Measurements from ENCODE around the gene USF2.

The USF2 gene

GRCh38 chr19:35301961-35302360 lies 33.2 kb downstream of the USF2 start:
- DNase-seq (ENCODE audit: low read depth): no peak

- DNase-seq (ENCODE audit: low read depth): no peak
These were observed 33.7 kb downstream of the USF2 start for GRCh38 chr19:35302446-35302845.

- no peak for DNase-seq (ENCODE audit: low read depth)
These were observed 34.7 kb downstream of the USF2 start for GRCh38 chr19:35303357-35303915.

DNA sequence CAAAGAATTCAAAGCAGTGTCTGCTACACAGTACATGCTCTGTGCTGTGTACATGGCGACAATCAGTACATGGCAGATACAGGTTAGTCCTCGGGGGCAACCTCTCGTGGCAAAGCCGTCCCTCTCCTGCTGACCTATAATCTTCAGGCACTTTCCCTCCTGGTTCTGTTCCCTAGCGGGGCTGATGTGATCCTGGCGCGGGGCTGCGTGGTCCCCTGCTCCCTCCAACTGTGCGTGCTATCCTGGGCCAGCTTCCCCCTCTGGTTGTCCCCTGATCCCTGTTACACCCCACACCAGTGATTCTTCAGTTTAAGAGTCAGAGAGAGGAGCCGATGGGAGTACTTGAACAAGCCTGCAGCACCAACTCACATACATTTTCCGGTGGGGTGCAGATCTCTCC lies 35.3 kb downstream of the USF2 start:
- DNase-seq (ENCODE audit: low read depth): no peak

DNA sequence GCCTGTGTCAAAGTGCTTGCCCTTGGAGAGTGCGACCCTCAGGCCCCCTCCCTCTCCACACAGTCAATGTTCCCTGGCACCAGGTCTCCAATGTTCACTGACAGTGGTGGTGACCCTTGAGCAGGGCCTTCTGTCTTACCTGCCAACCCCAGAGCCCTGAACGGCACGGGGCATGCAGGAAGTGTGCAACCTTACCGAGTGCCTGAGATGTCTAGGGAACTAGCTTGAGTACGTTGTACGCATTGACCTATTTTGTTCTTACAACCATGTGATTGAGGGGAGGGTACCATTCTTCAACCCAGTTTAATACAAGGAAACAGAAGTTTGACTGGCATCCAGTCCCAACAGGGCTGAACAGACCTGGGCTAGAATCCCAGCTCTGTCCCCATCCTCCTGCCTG lies 36.4 kb downstream of the USF2 start:
- DNase-seq (ENCODE audit: low read depth): no peak

- no peak for DNase-seq (ENCODE audit: low read depth)
These were observed 37.9 kb downstream of the USF2 start for GRCh38 chr19:35306473-35307246.

GRCh38 chr19:35307931-35308330 lies 39.2 kb downstream of the USF2 start:
- DNase-seq (ENCODE audit: low read depth): no peak

GRCh38 chr19:35308910-35309309 lies 40.1 kb downstream of the USF2 start:
- DNase-seq (ENCODE audit: low read depth): no peak

DNA sequence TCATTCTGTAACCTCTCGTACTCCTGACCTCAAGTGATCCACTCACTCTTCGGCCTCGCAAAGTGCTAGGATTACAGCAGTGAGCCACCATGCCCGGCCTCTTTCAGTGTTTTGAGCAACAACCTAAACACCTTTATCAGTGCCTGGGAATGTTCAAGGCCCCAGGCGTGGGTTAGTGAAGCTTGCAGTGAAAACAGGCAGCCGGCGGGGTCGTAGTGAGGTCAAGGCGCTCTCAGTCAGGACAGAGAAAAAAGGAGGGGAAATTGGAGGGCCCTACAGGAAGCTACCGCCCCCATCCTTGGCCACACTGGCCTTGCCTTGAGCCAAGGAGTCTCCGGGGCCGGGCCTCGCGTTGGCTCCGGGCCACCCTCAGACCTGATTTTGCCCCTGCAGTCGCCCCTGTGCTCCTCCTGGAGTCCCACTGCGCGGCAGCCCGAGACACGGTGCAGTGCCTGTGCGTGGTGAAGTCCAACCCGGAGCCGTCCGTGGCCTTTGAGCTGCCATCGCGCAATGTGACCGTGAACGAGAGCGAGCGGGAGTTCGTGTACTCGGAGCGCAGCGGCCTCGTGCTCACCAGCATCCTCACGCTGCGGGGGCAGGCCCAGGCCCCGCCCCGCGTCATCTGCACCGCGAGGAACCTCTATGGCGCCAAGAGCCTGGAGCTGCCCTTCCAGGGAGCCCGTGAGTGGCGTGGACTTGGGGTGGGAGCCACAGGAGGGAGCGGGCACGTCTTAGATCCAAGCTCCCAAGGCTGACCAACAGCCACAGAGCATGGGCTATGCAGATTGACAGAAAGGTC lies 40.9 kb downstream of the USF2 start:
- no peak for DNase-seq (ENCODE audit: low read depth)

DNA sequence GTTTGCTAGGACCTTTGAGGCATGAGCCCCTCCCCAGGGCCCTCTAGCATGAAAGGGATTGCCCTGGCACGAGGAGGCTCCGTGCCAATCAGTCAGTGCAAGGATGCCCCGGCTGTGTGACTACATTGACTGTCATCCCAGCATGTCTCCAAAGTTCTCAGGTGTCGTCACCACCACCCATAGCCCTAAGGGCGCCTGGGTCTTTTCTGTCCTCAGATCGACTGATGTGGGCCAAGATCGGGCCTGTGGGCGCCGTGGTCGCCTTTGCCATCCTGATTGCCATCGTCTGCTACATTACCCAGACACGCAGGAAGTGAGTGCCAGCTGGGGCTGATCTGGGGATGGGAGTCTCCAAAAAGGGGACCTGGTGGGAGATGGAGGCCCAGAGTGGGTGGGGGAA lies 41.6 kb downstream of the USF2 start:
- DNase-seq (ENCODE audit: low read depth): no peak

- no peak for DNase-seq (ENCODE audit: low read depth)
These were observed 42.2 kb downstream of the USF2 start for GRCh38 chr19:35310811-35311465.

DNA sequence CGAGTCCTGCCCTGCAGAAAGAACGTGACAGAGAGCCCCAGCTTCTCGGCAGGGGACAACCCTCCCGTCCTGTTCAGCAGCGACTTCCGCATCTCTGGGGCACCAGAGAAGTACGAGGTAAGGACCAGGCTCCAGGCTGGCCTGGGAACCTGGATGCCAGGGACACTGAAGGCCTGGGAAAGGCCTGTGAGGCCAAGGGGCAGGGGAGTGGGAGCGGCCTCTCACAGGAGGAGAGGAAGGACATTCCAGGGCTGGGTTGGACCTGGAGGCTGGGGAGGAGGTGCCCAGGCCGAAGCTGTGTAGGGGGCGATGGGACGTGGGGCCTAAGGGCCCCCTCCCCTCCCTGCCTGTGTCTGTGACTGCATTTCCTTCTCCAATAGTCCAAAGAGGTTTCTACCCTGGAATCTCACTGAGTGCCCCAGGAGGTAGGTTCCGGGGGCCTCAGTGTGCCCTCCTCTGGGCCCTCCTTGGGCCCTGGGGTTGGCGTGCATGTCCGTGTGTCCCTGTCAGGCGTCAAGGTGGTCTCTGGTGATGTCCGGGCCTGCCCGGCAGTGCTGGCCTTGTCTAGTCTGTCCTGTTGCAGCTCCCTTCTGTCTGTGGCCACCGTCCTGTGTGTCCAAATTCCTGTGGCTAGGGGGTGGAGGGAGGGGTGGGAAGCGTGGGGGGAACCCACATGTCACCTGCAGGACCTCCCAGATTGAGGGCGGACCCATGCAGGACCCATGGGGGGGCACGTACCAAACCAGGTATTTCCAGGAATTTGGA lies 43.3 kb downstream of the USF2 start:
- DNase-seq (ENCODE audit: low read depth): no peak

DNA sequence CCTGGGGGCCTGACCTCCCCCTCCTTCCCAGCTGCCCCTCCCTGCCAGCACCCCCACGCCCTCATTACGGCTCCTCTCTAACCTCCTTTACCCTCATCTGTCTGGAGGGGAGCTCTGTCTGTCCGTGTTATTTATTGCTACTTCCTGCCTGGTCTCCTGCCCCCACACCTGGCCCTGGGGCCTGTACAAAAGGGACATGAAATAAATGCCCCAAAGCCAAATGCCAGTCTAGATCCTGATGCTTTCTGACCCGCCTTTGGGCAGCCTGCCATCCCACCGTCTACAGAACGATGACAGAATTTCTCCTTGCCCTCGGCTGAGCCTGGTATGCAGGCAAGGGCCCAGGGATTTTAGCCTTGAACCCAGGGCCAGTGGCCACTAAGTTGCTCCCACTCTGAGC lies 44.8 kb downstream of the USF2 start:
- no peak for DNase-seq (ENCODE audit: low read depth)

GRCh38 chr19:35314031-35314430 lies 45.3 kb downstream of the USF2 start:
- no peak for DNase-seq (ENCODE audit: low read depth)

DNA sequence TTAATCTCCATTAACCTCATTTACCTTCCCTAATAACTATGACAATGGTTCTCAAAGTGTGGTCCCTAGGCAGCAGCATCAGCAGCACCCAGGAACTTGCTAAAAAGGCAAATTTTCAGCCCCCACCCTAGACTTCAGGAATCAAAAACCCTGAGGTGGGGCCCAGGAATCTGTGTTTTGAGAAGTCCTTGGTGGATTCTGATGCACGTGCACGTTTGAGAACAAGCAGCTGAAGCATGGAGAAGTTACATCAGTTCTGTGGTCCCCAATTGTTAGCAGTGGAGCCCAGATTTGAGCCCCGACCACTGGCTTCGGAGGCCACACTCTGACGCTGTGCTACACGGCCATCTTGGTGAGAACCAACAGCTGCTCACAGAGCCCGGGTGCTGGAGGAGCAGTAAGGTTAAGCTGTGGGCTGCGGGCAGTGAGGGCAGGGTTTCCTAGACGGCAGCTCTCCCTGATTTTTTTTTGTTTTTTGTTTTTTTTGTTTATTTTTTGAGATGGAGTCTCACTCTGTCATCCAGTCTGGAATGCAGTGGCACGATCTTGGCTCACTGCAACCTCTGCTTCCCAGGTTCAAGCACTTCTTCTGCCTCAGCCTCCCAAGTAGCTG lies 46.2 kb downstream of the USF2 start:
- DNase-seq (ENCODE audit: low read depth): no peak

GRCh38 chr19:35315883-35316282 lies 47.1 kb downstream of the USF2 start:
- no peak for DNase-seq (ENCODE audit: low read depth)

GRCh38 chr19:35316560-35316959 lies 47.8 kb downstream of the USF2 start:
- DNase-seq (ENCODE audit: low read depth): no peak

DNA sequence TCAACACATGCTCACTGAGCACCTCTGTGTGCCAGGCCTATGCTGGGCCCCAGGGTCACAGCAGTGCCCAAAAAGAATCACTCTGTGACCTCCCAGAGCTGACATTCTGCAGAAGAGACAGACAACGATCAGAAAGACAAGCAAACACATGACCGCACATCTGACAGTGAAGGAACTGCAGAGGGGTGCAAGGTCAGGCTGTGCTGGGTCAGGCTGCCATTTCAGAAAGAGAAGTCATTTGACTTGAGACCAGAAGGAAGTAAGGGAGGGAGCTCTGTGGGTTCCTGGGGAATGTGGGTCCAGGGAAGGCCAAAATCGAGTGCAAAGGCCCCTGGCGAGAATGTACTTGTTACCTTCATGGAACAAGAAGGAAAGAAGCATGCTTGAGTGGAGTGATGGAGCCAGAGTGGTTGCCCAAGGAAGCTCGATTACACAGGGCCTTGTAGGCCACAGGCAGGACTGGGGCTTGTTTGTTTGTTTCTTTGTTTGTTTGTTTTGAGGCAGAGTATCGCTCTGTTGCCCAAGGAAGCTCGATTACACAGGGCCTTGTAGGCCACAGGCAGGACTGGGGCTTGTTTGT lies 48.8 kb downstream of the USF2 start:
- no peak for DNase-seq (ENCODE audit: low read depth)

DNA sequence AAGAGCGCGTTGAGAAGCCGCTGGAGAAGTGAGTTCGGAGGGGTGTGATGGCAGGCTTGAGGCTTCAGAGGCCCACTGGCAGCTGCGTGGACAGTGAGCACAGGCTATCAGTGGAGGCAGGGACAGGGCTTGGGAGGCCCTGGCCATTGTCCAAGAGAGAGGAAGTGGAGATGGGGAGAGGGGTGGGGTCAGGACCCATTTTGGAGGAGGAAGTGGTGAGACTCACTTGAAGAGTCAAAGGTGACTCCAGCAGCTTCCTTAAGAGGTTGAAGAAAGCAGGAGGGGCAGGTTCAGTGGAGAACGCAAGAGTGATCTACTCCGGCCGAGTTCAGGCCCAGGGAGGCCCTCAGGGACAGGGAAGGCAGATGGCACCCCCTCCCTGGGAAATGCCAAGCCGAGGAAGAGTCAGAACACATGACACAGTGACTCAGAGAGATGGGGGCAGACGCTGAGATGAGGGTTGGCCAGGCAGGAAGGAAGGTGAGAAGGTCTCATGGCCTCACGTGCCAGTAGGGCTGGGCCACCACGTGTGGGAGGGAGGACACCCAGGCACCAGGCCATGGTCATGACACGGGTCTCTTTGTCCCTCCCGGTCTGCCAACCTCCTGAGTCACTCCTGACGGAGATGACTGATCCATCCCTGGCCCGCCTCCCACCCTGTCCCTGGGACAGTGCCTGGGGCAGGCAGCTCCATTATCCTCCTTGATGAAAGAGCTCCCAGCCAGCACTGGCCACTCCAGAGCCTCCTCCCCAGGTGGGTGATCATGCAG lies 50.1 kb downstream of the USF2 start:
- no peak for DNase-seq (ENCODE audit: low read depth)

GRCh38 chr19:35320065-35320713 lies 51.4 kb downstream of the USF2 start:
- no peak for DNase-seq (ENCODE audit: low read depth)

Data from stimulated activated CD8-positive, alpha-beta memory T cell treated with anti-CD3 and anti-CD28 coated beads, Interleukin-15, amount 100 ng/mL, for 1 hour (primary cell).